ENCODE measurements around the gene TTC21B.
"Not testable (repeated sequence)": the region's sequence is repeated elsewhere in the genome, so short reads cannot be mapped to it uniquely, and the experiment has no call there.

Gene TTC21B

DNA sequence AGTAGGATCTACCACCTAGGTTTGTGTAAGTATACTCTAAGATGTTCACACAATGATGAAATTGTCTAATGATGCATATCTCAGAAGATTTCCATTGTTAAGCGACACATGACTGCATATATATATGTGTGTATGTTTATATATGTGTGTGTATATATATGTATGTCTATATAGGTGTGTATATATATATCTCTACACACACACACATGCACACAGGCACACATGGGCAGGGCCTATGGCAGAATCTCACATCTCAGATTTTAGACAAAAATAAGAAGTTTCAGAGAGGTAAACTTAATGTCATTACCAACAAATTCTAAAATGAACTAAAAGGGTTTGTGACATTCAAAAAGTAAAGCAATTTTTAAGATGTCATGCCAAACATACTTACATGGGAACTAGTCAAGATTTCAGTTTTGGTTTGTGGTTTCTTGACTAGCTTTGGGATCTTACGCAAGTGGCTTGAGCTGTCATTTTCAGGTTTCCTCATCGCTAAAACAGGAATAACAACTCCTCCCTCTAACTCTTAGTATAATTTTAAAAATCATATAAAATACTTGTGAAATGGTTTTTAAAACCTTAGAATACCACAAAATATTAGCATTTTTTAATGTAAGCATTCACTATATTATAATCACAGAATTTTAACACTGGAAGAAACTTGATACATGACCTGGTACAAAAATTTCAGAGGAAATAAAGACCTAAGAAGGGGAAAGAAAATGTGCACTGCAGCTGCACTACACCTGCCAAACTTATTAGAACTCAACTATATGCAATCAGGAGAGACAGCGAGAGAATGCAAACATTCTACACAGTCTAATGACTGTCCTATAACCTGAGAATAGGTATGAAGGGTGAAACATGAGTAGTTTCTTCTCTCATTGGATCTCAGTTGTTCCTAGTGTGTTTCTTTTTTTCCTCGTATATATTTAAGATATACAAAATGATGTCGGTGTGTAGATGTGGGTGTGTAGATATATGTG, 75.7 kb downstream of the TTC21B start:
- DNase-seq: no peak

DNA sequence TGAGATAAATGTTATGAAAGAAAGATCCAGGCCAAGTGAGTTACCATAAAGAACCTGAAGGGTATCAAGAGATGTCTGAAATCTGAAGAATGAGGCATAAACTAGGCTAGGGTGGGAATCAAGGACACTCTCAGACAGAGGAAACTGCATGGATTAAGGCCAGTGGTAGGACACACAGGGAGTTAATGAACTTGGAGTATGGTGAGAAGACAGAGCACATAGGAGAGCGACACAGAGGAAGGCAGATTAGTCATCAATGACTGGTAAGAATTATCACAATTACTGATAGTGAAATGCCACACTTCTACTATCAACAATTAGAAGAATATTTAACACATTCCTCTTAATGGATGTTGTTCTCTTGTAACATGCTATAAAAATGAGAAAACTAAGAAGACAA, 76.9 kb downstream of the TTC21B start:
- DNase-seq: no peak

DNA sequence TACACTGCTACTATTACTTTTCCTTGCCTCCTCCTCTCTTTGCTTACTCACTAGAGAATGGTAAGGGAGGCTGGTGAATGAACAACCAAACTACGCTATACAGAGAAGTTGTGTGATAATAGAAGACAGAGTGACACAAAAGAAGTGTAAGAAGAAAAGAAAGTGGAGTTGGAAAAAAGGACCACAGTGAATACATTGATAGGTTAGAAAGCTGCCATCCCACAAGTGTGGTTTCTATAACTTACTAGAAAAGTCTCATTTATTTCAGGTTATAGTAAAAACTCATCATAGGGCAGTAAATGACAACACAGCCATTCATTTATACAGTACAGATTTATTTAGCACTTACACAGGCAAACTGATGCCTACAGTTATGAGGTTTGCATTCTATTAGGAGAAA, 77.3 kb downstream of the TTC21B start:
- DNase-seq: no peak

DNA sequence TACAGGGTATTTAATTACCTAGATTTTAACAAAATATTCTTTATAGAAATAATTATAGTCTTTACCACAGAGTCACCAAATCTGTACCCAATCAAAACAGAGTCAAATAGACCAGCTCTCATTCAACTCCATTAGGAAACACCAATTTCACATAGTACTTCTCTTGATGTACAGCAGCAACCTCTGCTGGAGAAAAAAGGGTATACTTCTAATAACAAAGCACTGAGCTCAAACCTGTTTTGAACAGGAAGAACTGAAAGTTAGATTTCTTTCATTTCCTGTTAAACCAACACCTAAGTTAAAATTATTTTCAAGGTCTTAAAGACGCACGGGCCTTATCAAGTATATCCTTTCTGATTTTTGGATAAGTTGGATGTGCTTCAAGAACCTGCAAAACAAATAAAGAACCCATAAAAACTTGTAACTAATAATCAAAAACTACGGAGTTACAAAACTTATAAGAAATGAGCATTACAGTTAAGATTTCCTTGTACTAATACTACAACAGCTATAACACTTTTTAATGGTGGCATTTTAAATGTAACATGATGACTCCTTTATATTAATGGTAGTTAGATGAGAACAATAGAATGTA, 79.0 kb downstream of the TTC21B start:
- no peak for DNase-seq

DNA sequence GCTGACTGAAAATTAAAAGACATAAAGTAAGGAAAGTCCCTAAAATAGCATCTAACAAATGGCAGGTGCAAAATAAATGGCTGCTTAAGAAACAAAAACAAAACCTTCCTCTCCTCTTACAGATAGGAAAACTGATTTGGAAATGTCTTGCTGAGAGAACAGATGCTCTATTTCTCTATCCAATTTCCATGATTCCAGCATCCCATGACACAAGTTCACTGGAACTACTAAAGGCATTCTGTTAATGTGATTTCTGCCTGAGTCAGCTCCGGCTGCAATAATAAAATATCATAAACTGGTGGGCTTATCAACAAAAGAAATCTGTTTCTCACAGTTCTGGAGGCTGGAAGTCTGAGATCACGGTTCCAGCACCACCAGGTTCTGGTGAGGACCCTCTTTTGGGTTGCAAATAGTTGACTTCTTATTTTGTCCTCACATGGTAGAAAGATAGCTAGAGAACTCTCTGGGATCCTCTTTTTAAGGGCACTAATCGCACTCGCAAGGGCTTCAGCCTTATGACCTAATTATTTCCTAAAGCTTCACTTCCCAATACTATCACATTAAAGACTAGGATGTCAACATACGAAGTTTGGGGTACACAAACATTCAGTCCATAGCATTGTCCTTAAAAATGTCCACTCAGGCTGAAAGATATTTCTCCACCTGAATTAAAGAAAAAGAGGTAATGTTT, 81.3 kb downstream of the TTC21B start:
- no peak for DNase-seq

DNA sequence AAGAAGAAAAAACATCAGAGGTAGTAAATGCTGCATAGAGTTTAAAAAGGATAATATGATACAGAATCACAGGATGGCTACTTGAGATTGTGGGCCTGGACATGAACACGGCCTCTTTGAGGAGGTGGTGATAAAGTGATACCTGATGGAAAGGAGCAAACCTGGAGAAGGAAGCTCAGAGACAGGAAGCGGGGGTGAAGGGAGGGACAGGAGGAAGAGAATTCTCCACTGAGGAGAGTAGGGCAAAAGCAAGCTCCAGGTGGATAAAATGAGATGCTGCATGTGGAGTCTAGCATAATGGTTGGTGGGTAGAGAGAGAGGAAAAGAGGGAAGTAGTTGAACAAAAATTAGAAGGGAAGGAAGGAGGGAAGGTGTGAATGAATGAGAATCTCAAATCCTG, 82.6 kb downstream of the TTC21B start:
- no peak for DNase-seq

DNA sequence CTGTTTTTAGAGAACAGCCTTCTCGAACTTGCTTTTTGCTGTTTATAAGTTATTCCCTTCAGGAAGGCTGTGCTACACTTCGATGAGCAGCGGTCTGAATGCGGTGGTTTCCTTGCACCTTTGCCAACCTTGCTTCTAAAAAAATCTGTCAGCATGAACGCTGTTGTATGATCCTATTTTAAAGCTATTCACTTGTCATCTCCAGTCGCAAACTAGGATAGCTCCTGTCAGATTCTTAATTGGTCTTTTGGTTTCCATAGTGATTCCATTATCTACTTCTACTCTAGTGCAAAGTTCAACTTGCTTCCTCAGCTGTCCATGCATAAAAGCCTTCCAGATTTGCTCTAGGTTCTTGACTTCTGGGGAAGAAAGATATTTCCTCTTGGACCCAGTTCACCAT, 83.2 kb downstream of the TTC21B start:
- no peak for DNase-seq

DNA sequence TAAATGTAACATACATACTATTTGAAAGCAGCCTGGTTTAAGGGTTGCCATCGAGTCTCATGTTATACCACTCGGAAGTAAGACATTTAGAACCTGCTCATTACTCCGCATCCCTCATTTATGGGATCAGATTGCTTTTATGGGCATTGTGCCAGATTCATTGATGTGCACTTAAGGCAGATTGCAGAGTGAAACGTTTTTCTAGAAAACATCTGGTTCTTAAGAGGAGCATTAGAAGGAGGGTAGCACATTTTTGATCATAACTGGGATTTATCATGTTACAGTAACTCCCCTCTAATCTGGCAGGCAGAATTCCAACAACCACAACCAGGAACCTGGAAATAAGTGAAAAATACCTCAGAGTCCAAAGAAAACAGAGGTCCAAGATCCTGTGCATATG, 85.4 kb downstream of the TTC21B start:
- no peak for DNase-seq

DNA sequence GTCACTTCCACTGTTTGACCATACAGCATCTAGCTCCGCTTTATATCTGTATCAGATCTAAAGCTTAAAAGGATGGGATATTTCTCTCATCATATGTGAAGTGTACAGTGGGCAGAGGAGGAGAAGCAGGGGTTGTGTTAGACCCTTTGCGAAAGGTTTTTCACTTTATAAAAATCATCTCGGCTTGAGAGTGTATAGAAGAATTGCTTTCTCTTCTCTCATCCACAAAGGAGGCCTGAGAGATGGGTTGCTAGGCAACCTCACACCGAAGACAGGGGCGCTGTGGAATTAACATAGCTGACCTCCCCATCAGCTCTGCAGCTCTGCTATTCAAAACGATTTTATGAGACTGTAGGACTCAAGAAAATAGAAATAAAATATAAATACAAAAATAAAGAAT, 89.3 kb downstream of the TTC21B start:
- no peak for DNase-seq

DNA sequence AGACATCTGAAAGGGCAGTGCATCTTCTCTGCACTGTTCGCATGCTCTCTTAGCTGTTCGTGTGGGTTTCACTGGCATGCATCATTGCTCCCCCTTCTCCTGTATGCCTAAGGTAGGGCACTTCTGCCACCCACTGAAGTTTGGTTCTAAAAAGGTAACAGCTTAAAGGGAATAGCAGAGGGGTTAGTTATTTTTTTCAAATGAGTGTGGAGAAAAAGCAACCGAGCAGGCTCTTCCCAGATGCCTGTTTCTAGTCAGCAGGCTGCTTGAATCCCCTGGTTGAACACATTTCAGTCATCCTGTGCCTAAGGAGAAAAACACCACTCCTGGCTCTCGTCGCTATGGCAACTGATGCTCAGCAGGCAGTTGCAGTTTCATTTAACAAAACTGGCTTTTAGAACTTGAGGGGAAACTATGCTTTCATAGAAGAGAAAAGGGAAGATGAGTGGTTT, 89.7 kb downstream of the TTC21B start:
- no peak for DNase-seq

DNA sequence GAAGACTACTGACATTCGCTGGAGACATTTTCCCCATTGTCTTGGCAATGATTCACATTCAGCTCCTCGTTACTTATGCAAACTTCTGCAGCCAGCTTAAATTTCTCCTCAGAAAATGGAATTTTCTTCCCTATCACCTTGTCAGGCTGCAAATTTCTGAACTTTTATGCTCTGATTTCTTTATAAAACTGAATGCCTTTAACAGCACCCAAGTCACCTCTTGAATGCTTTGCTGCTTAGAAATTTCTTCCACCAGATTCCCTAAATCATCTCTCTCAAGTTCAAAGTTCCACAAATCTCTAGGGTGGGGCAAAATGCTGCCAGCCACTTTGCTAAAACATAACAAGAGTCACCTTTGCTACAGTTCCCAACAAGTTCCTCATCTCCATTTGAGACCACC, 92.5 kb downstream of the TTC21B start:
- DNase-seq: not testable (repeated sequence)

DNA sequence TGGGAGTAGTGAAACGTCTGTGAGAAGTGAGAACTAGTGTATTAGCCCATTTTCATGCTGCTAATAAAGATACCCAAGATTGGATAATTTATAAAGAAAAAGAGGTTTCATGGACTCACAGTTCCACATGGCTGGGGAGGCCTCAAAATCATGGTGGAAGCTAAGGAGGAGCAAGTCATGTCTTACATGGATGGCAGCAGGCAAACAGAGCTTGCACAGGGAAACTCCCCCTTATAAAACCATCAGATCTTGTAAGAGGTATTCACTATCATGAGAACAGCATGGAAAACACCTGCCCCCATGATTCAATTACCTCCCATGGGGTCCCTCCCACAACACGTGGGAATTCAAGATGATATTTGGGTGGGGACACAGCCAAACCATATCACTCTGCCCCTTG, 93.9 kb downstream of the TTC21B start:
- not testable (repeated sequence) for DNase-seq

DNA sequence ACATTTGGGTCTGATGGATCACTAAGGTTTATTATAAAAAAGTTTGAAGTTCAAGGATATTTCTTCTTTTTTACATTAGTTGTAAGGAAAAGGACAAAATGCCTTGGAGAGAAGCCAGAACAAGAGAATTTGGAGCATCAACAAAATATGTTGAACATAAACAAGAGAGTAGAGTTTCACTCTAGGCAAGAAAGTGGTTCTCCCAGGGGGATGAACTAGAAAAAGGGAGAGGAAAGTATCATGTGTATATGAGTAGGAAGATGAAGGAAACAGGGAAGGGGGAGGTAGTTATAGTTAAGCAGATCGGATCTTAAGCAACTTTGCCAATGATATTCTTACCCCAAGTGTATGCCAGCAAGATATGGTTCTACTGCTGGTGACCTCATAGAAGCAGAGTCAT, 95.7 kb downstream of the TTC21B start:
- DNase-seq: no peak

DNA sequence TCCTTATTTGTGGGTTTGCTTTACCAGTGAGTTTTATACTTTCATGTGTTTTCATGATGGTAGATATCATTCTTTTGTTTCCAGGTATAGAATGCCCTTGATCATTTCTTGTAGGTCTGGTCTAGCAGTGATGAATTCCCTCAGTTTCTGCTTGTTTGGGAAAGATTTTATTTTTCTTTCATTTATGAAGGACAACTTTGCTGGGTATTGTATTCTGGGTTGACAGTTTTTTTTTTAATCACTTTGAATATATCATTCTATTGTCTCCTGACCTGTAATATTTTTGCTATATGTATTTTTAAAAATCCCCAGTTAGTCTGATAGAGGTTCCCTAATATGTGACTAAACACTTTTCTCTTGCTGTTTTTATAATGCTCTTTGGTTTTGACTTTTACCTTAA, 101.2 kb downstream of the TTC21B start:
- no peak for DNase-seq

DNA sequence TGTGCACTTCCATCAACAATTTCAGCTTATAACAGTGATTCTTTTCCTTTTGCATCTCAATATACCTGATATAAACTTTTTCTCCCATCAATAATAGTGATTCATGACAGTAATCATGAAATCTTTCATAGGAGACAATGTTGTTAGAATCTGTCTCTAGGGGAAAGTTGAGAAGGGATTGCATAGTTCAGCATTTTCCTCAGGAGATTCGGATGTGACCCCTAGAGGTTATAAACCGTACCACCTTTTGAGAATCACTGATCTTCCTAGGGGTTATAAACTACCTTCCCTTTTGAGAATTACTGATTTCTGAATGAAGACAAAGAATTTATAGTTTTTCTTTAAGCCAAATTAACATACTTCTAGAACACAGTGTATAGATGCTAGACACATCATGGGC, 106.6 kb downstream of the TTC21B start:
- no peak for DNase-seq

DNA sequence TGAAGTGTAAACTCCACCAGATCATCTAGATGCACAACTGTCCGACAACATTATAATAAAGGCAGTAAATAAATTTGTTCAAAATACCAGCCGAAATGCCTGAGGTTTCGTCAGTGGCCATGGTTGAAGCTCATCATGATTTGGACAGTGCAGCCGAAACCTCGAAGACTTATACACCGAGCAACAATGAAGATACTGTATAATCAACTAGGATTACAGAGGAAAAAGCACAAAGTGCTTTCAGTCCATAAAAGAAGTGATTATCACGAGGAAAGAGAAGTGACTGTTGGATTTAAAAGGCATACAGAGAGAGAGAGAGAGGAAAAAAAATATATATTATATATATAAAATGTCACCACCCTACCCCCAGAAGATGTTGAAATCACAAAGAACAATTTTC, 107.5 kb downstream of the TTC21B start:
- no peak for DNase-seq

DNA sequence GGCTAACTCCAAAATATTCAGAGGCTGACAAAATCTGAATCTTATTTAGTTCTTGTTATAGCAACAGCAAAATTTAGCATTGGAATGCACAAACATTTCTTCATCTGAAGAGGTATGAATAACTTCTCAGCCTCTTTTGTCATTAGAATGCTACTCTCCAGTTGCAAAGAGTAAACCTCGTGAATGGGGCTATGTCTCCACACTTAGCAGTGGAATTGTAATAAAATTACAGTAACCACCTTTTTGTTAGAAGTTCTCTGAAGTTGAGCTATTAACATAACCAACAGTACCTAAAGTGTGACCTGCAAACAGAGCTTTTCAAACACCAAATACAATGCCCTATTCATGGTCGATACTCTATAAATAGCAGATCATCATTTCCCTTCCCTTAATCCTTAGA, 109.4 kb downstream of the TTC21B start:
- no peak for DNase-seq

DNA sequence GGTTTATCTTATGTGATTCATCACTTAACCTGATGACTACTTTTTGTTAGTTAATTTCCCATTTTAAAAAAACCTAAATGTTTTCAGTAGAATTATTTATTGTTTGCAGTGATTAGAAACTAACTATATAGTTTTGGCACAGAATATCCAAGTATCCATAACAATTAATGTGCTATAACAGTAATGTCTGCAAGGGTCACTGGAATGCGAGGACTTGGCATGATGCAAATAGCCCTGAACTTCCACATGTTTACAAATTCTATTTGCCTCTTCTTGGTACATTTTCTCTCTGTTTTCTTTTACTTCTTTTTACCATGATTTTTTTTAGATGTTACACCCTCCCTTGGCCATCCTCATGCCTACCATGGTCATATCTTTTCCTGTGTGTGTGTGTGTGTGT, 110.2 kb downstream of the TTC21B start:
- DNase-seq: no peak

DNA sequence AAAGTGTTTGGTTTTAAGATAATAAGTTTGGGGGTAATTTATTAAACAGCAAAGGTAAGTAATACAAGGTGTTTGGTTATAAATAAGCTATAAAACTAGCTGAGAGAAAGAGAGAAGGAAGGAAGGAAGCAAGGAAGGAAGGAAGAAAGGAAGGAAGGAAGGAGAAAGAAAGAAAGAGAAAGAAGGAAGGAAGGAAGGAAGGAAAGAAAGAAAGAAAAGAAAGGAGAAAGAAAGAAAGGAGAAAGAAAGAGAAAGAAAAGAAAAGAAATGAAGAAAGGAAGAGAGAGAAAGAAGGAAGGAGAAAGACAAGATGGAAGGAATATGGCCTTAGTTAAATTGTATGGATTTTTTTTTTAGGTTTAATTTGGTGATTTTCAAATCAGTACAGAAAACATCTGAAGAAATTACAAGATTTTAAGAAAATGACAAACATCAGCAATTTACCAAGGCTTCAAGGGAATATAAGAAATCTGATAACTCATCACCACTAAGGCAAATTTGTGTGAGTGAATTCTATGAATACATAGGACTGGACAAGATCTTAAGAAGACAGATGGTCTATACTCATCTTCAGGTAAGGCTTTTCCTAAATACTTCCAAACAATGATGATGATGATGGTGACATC, 113.1 kb downstream of the TTC21B start:
- no peak for DNase-seq

DNA sequence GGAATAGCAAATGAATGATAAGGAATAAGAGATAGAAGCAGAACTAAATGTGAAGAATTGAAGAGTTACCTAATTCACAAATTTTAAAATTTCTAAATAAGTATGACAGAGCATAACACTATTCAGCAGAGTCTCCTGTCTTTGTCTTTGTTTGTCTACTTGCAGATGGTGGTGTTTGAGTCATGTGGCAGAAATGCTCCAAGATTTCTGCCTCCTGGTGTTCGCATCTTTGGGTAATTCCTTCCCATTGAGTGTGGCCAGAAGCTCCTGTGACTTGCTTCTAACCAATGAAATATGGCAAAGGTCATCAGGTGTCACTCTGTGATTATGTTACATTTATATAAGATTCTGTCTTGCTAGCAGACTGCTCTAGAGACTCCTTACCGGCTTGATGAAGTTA, 114.0 kb downstream of the TTC21B start:
- no peak for DNase-seq

DNA sequence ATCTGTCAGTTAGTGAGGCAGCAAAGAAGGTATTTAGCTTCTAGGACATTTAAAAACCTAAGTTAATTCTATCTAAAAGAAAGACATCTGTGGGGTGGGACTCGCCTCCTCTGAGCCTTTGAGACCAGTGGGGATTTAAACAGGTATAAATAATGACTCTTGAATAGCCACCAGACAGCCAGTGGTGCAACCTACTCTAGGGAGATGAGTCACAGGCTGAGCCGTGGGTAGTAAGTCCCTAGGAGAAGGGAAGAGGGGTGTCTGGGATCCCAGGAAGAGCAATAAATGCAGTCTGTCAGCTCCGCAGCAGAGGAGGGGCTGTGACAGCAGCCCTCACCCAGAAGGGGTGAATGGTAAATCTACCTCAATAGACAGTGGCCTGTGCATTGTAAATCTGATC, 116.5 kb downstream of the TTC21B start:
- DNase-seq: no peak

DNA sequence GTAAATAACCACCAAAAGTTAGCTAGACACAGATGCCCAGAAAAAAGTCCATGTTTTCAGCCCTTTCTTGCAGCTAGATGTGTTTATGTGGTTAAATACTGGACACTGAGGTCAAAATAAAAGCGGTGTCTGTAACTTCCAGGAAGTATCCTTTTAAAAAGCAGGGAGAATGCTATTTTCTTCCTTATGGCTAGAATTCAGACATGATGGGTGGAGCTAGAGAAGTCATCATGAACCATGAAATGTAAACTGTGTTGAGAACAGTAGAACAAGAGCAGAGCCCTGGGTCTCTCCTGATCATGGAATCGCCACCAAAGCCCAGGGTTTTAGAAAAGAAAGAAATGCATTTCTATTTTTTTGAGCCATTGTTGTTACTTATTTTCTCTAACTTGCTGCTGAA, 118.2 kb downstream of the TTC21B start:
- no peak for DNase-seq

DNA sequence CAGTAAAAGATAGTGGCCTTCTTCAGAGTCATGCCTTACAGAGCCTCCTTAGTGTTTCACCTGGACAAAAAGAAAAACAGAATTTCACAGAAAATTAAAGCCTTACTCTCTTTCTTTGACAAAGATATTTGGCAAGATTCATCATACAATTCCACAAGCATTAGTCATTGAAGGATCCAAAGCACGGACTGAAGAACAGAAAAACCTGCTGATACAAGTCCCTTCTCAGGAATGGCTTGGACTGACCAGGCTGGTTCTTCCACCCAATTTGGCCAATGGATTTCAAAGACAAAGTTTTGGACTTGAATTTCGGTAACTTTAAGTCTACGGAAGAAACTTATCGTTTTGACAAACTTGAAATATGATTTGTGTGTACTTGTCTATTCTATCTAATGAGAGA, 120.4 kb downstream of the TTC21B start:
- DNase-seq: no peak

DNA sequence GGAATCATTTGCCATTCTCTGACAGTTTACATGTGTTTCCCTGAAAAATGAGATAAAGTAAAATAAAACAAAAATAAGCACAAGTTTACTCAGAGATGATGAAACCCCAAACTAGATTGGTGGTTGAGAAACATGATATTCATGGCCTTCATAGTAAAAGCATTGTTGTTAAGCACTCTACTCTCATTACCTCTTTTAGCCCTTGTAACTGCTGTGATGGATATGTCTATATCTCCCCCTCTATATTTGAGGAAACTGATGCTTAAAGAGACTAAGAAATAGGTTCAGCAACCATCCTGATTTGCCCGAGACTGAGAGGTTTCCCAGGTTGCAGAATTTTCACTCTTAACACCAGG, 125.7 kb downstream of the TTC21B start:
- no peak for DNase-seq

Measured in activated gamma-delta T cell treated with Interleukin-2 at 50 U/mL for 16 hours (primary cell).